GM23338 (cell line): Measurements from ENCODE around the gene UPF1.

Experiments
- CREB1 ChIP-seq: fragments of 250-450 bp; sonication (Bioruptor Pico); IDR thresholded peaks from 2 replicates; pipeline ENCODE4 v1.5.0; 2020; ENCODE audit warnings: low read depth, mild to moderate bottlenecking, moderate library complexity
- CTCF ChIP-seq, 2 experiments: fragments of 200-600 bp in 1 of 2; sonication (generic) in 1 of 2; conservative IDR thresholded peaks; 2 replicates each; pipeline versions ENCODE4 v1.5.1 to v1.6.1; 2016 to 2017; ENCODE audit warnings: antibody characterized with exemption in 2 of 2, low read depth in 2 of 2, mild to moderate bottlenecking in 2 of 2, moderate library complexity in 1 of 2
- ETS1 ChIP-seq: IDR thresholded peaks from 2 replicates; pipeline ENCODE4 v1.6.1; 2016; ENCODE audit warnings: antibody characterized with exemption
- EZH2 ChIP-seq: fragments of 200-600 bp; sonication (generic); IDR thresholded peaks from one replicate; pipeline ENCODE4 v1.8.0; 2017; ENCODE audit warnings: antibody characterized with exemption, mild to moderate bottlenecking, low read depth; ENCODE audit not compliant: unreplicated experiment
- EZH2phosphoT487 ChIP-seq: fragments of 200-600 bp; sonication (generic); IDR thresholded peaks from one replicate; pipeline ENCODE4 v1.8.1; 2018; ENCODE audit warnings: antibody characterized with exemption; ENCODE audit not compliant: unreplicated experiment
- JUNB ChIP-seq: IDR thresholded peaks from one replicate; pipeline ENCODE4 v1.6.1; 2016; ENCODE audit warnings: antibody characterized with exemption; ENCODE audit not compliant: unreplicated experiment
- NANOG ChIP-seq: IDR thresholded peaks from 2 replicates; pipeline ENCODE4 v1.6.1; 2016; ENCODE audit warnings: antibody characterized with exemption, borderline replicate concordance
- POLR2AphosphoS5 ChIP-seq: IDR thresholded peaks from 2 replicates; pipeline ENCODE4 v1.6.1; 2016; ENCODE audit warnings: antibody characterized with exemption, low read depth
- REST ChIP-seq: IDR thresholded peaks from one replicate; pipeline ENCODE4 v1.6.1; 2018; ENCODE audit warnings: antibody characterized with exemption; ENCODE audit not compliant: unreplicated experiment
- STAT1 ChIP-seq: IDR thresholded peaks from one replicate; pipeline ENCODE4 v1.6.1; 2016; ENCODE audit warnings: antibody characterized with exemption; ENCODE audit not compliant: unreplicated experiment
- ZNF114 ChIP-seq: fragments of 250-450 bp; sonication (Bioruptor Pico); IDR thresholded peaks from 2 replicates; pipeline ENCODE4 v1.5.0; 2020; ENCODE audit warnings: mild to moderate bottlenecking, moderate library complexity
- ZNF331 ChIP-seq: fragments of 250-450 bp; sonication (Bioruptor Pico); IDR thresholded peaks from 2 replicates; pipeline ENCODE4 v1.5.0; 2020; ENCODE audit warnings: low read depth, mild to moderate bottlenecking, moderate library complexity

GRCh38 chr19:18840288-18841267 lies 8.8 kb downstream of the UPF1 start:
- TF ChIP-seq EZH2phosphoT487 (no peak), CTCF (conservative IDR thresholded peaks at IDR 0.05; ENCODE audit: low read depth in 2 of 2) (no peak), CREB1 (CRISPR knock-in tag) (no peak), ETS1 (no peak), EZH2 (no peak), REST (no peak), POLR2AphosphoS5 (no peak), ZNF331 (CRISPR knock-in tag) (no peak), NANOG (no peak), JUNB (no peak), ZNF114 (no peak), STAT1 (no peak)
